Left ventricle myocardium inferior (tissue), 1 donor: ENCODE measurements around the gene RIOK3. TPM values are rescaled to one million over a fixed set of nuclear protein-coding genes. Genes with fewer than 3 reads are reported as not detected.

ENCODE experiments used
- DNase-seq: peaks from one replicate; pipeline ENCODE4 v3.0.0-alpha.2; 2020
- H3K27ac ChIP-seq: fragments of 200-600 bp; replicated peaks from 2 replicates; pipeline ENCODE4 v1.8.0; 2021
- H3K27me3 ChIP-seq: fragments of 200-600 bp; 2 replicates; pipeline ENCODE4 v1.8.0; 2021; ENCODE audit warnings: low read depth
- H3K36me3 ChIP-seq: fragments of 200-600 bp; 2 replicates; pipeline ENCODE4 v1.8.0; 2021
- H3K4me1 ChIP-seq: fragments of 200-600 bp; 2 replicates; pipeline ENCODE4 v1.8.0; 2021
- H3K4me3 ChIP-seq: fragments of 200-600 bp; 2 replicates; pipeline ENCODE4 v1.8.0; 2021; ENCODE audit warnings: mild to moderate bottlenecking, moderate library complexity
- H3K9me3 ChIP-seq: fragments of 200-600 bp; replicated peaks from 2 replicates; pipeline ENCODE4 v1.8.0; 2021
- intact Hi-C: fragments of 100-400 bp; cut with micrococcal nuclease; formaldehyde crosslinking; loops from one replicate; pipeline ENCODE4 v1.11.0; 2022
- total RNA-seq: library from RNA; stranded (reverse); fragmentation: NEBNext Ultra II Directional; extraction: Animal tissue kit (Norgen Biotek cat#: 25700); gene quantifications from one replicate; pipeline ENCODE4 v1.2.1, GENCODE V29; 2021
- TF ChIP-seq, protein P1 (sequence below): fragments of 200-600 bp; IDR thresholded peaks from 2 replicates; pipeline ENCODE4 v1.8.0; 2021; ENCODE audit warnings: antibody characterized with exemption, mild to moderate bottlenecking, borderline replicate concordance
- donor health status: DM: no; HTN: yes; CAD: no; lungs with severe emphysema.

Gene RIOK3
- total RNA-seq, 1 donor from 2014 or later: 60.4 TPM

GRCh38 chr18:23452347-23452727 lies 750 bp upstream of the RIOK3 start:
- Histone ChIP-seq H3K27me3 (no peaks in the 10 kb centered on the region), H3K4me1 (peaks cover 52% of the 10 kb centered on the region), H3K36me3 (peaks cover 14% of the 10 kb centered on the region), H3K27ac (peak overlapping the region; percentile 93), H3K4me3 (peak overlapping the region; percentile 88), H3K9me3 (no peaks in the 10 kb centered on the region)
- DNase-seq: no peak
- TF ChIP-seq, protein P1, sequence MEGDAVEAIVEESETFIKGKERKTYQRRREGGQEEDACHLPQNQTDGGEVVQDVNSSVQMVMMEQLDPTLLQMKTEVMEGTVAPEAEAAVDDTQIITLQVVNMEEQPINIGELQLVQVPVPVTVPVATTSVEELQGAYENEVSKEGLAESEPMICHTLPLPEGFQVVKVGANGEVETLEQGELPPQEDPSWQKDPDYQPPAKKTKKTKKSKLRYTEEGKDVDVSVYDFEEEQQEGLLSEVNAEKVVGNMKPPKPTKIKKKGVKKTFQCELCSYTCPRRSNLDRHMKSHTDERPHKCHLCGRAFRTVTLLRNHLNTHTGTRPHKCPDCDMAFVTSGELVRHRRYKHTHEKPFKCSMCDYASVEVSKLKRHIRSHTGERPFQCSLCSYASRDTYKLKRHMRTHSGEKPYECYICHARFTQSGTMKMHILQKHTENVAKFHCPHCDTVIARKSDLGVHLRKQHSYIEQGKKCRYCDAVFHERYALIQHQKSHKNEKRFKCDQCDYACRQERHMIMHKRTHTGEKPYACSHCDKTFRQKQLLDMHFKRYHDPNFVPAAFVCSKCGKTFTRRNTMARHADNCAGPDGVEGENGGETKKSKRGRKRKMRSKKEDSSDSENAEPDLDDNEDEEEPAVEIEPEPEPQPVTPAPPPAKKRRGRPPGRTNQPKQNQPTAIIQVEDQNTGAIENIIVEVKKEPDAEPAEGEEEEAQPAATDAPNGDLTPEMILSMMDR: no peak
- intact Hi-C loops: no loop called here

GRCh38 chr18:23453680-23454058 lies 582 bp downstream of the RIOK3 start:
- intact Hi-C loops: no loop called here
- Histone ChIP-seq H3K9me3 (no peaks in the 10 kb centered on the region), H3K4me3 (peak overlapping the region; percentile 88), H3K36me3 (peaks cover 14% of the 10 kb centered on the region), H3K27ac (peak overlapping the region; percentile 93), H3K4me1 (peaks cover 65% of the 10 kb centered on the region), H3K27me3 (no peaks in the 10 kb centered on the region)
- TF ChIP-seq, protein P1: no peak
- DNase-seq: no peak

DNA sequence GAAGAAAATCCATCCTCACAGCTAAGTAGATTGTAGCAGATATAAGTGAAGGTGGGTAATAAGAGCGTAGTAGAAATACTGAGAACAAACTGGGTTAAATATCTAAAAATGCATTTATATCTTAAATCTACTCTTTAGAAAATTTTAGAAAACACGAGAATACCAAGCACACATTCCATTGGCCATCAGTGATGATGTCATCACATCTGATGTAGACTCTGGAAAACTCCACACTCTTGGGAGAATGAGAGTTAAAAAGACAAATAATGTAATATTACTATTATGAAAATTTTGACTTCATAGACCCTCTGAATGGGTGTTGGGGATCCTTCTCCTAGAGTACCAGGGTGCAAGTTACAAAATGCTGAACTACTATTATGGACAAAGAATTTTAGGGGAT lies 3.7 kb downstream of the RIOK3 start:
- no peak for DNase-seq
- no peak overlapping the region for H3K4me3 ChIP-seq
- peaks cover 95% of the 10 kb centered on the region for H3K4me1 ChIP-seq
- intact Hi-C loops: no loop called here
- H3K27me3 ChIP-seq: no peaks in the 10 kb centered on the region
- no peaks in the 10 kb centered on the region for H3K9me3 ChIP-seq
- no peak overlapping the region for H3K27ac ChIP-seq
- peaks cover 14% of the 10 kb centered on the region for H3K36me3 ChIP-seq
- TF ChIP-seq, protein P1: no peak

- H3K4me1 ChIP-seq: peaks cover 85% of the 10 kb centered on the region
- no peaks in the 10 kb centered on the region for H3K27me3 ChIP-seq
- peaks cover 34% of the 10 kb centered on the region for H3K36me3 ChIP-seq
- peak overlapping the region; percentile 13 for H3K27ac ChIP-seq
- TF ChIP-seq, protein P1: no peak
- no peak for DNase-seq
- H3K4me3 ChIP-seq: no peak overlapping the region
- intact Hi-C loops: no loop called here
- no peaks in the 10 kb centered on the region for H3K9me3 ChIP-seq
Observed at GRCh38 chr18:23458830-23459529, 5.9 kb downstream of the RIOK3 start.

DNA sequence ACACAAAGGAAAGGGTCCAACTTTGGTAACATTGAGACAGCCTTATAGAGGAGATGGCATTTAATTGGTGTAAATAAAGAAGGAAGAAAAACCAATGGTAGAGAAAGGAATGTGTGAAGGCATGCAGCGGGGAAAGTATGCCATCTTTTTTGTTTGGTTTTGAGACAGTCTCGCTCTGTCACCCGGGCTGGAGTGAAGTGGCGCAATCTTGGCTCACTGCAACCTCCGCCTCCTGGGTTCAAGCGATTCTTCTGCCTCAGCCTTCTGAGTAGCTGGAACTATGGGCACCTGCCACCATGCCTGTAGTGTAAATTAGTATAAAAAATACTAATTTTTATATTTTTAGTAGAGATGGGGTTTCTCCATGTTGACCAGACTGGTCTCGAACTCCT lies 6.4 kb downstream of the RIOK3 start:
- Histone ChIP-seq H3K4me1 (peaks cover 80% of the 10 kb centered on the region), H3K9me3 (no peaks in the 10 kb centered on the region), H3K27ac (no peak overlapping the region), H3K27me3 (no peaks in the 10 kb centered on the region), H3K36me3 (peaks cover 39% of the 10 kb centered on the region), H3K4me3 (no peak overlapping the region)
- TF ChIP-seq, protein P1: no peak
- intact Hi-C loops: no loop called here
- DNase-seq: no peak
